Neuronal stem cell (in vitro differentiated cells): Measurements from ENCODE around the gene RAPGEF3.

Experiments used
- DNase-seq: peaks from one replicate; pipeline ENCODE4 v3.0.0-alpha.2; 2013; ENCODE audit warnings: low spot score
- H2AFZ ChIP-seq: one replicate; pipeline ENCODE4 v1.6.1; 2013; ENCODE audit warnings: mild to moderate bottlenecking, low read length, inconsistent platforms
- H2AK5ac ChIP-seq: 2 replicates; pipeline ENCODE4 v1.6.1; 2013; ENCODE audit warnings: low read depth, mild to moderate bottlenecking, inconsistent platforms, low read length, moderate library complexity, mixed read lengths
- H2BK120ac ChIP-seq: 2 replicates; pipeline ENCODE4 v1.6.1; 2013; ENCODE audit warnings: low read depth, mild to moderate bottlenecking, inconsistent platforms, low read length, moderate library complexity, mixed read lengths
- H2BK12ac ChIP-seq: one replicate; pipeline ENCODE4 v1.6.1; 2013; ENCODE audit warnings: low read length, inconsistent platforms
- H2BK15ac ChIP-seq: 2 replicates; pipeline ENCODE4 v1.6.1; 2013; ENCODE audit warnings: mild to moderate bottlenecking, low read length, inconsistent platforms, mixed read lengths
- H2BK5ac ChIP-seq: one replicate; pipeline ENCODE4 v1.6.1; 2013; ENCODE audit warnings: inconsistent platforms, mild to moderate bottlenecking, low read length, moderate library complexity
- H3K14ac ChIP-seq: one replicate; pipeline ENCODE4 v1.6.1; 2013; ENCODE audit warnings: low read length, inconsistent platforms
- H3K18ac ChIP-seq: 2 replicates; pipeline ENCODE4 v1.6.1; 2013; ENCODE audit warnings: low read length, inconsistent platforms
- H3K23ac ChIP-seq: 2 replicates; pipeline ENCODE4 v1.6.1; 2013; ENCODE audit warnings: low read depth, mild to moderate bottlenecking, mixed read lengths, low read length, inconsistent platforms; ENCODE audit not compliant: poor library complexity
- H3K27ac ChIP-seq: replicated peaks from 3 replicates; pipeline ENCODE4 v1.5.1; 2013; ENCODE audit warnings: low read length, inconsistent platforms
- H3K27me3 ChIP-seq, 3 experiments: 2 replicates each; pipeline ENCODE4 v1.6.1; 2013; ENCODE audit warnings: low read length in 3 of 3, mild to moderate bottlenecking in 2 of 3, inconsistent platforms in 1 of 3, low read depth in 1 of 3, mixed read lengths in 1 of 3, moderate library complexity in 1 of 3; ENCODE audit not compliant: control insufficient read depth in 3 of 3, insufficient read depth in 3 of 3
- H3K36me3 ChIP-seq, 2 donors: replicated peaks in 1 of 2; 2 replicates each; pipeline ENCODE4 v1.6.1; 2013; ENCODE audit warnings: low read length in 2 of 2; ENCODE audit not compliant: control insufficient read depth in 2 of 2, insufficient read depth in 2 of 2
- H3K4ac ChIP-seq: 2 replicates; pipeline ENCODE4 v1.6.1; 2013; ENCODE audit warnings: inconsistent platforms, mild to moderate bottlenecking, low read length, moderate library complexity
- H3K4me1 ChIP-seq, 2 donors: 1 replicate in 1 of 2; 2 replicates in 1 of 2; pipeline ENCODE4 v1.6.1; 2013; ENCODE audit warnings: low read length in 2 of 2, low read depth in 1 of 2; ENCODE audit not compliant: control insufficient read depth in 2 of 2, insufficient read depth in 1 of 2
- H3K4me2 ChIP-seq: one replicate; pipeline ENCODE4 v1.6.1; 2013; ENCODE audit warnings: mild to moderate bottlenecking, low read length, inconsistent platforms; ENCODE audit not compliant: insufficient read depth, poor library complexity, severe bottlenecking
- H3K4me3 ChIP-seq, 2 donors: 2 replicates each; pipeline ENCODE4 v1.5.1; 2013; ENCODE audit warnings: low read length in 2 of 2, mild to moderate bottlenecking in 2 of 2, inconsistent platforms in 1 of 2, moderate library complexity in 1 of 2
- H3K79me1 ChIP-seq: one replicate; pipeline ENCODE4 v1.6.1; 2013; ENCODE audit warnings: low read depth, mild to moderate bottlenecking, inconsistent platforms, low read length, moderate library complexity
- H3K9ac ChIP-seq: one replicate; pipeline ENCODE4 v1.6.1; 2013; ENCODE audit warnings: mild to moderate bottlenecking, low read depth, low read length, inconsistent platforms; ENCODE audit not compliant: poor library complexity
- H3K9me3 ChIP-seq, 2 donors: replicated peaks in 1 of 2; 2 replicates each; pipeline versions ENCODE3 to v1.6.1; 2013; ENCODE audit warnings: low read length in 2 of 2, mild to moderate bottlenecking in 2 of 2, inconsistent platforms in 1 of 2, low read depth in 1 of 2, mixed read lengths in 1 of 2, moderate library complexity in 1 of 2; ENCODE audit not compliant: control insufficient read depth in 2 of 2, insufficient read depth in 1 of 2
- H4K8ac ChIP-seq: one replicate; pipeline ENCODE4 v1.6.1; 2013; ENCODE audit warnings: low read depth, mild to moderate bottlenecking, inconsistent platforms, low read length, moderate library complexity
- H4K91ac ChIP-seq: one replicate; pipeline ENCODE4 v1.6.1; 2013; ENCODE audit warnings: low read length, low read depth, mild to moderate bottlenecking, inconsistent platforms; ENCODE audit not compliant: poor library complexity
- WGBS, 2 donors: extraction: QIAGEN DNeasy Blood & Tissue Kit; methylation state at CpG; one replicate each; pipeline ENCODE4 v1.1.7; 2013; ENCODE audit warnings: missing lambda C conversion rate in 2 of 2, mixed read lengths in 1 of 2; ENCODE audit not compliant: insufficient read length in 2 of 2, insufficient replicate concordance in 1 of 2; ENCODE audit errors: extremely low coverage in 2 of 2; 5-methylcytosine and 5-hydroxymethylcytosine counted together

The RAPGEF3 gene

DNA sequence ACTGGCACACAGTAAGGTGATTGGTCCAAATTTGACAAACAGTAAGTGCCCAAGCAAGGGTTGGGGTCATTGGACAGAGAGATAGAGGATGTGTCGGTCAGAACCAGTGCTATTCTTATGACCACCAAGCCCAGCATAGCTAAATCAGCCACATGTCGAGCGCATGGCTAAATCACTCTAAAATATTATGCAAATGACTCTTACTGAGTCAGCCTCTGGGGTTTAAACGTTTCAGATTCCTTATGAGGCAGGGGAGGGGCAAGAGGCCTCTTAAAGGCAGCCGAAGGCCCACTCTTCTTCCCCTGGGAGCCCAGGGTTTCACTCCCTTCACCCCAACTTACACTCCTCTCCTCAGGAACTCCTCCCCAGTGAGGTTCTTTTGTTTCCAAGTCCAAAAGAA, 32.8 kb downstream of the RAPGEF3 start:
- no peak overlapping the region for H4K8ac ChIP-seq
- H3K27ac ChIP-seq: no peak overlapping the region
- no peak overlapping the region for H3K18ac ChIP-seq
- DNase-seq: no peak
- H2BK12ac ChIP-seq: no peak overlapping the region
- H2AFZ ChIP-seq: no peak overlapping the region
- H2BK120ac ChIP-seq: no peak overlapping the region
- no peak overlapping the region for H3K14ac ChIP-seq
- no peak overlapping the region for H3K23ac ChIP-seq
- H3K79me1 ChIP-seq: no peaks in the 10 kb centered on the region
- H3K9me3 ChIP-seq: no peaks in the 10 kb centered on the region
- no peak overlapping the region for H4K91ac ChIP-seq
- WGBS, 2 donors: no CpG with 5 or more reads among the region's 5 CpGs
- H3K4me2 ChIP-seq: no peak overlapping the region
- H3K4ac ChIP-seq: no peak overlapping the region
- H2BK15ac ChIP-seq: no peak overlapping the region
- H3K4me1 ChIP-seq: no peaks in the 10 kb centered on the region
- no peak overlapping the region for H3K4me3 ChIP-seq
- no peak overlapping the region for H2AK5ac ChIP-seq
- H3K9ac ChIP-seq: no peak overlapping the region
- no peak overlapping the region for H2BK5ac ChIP-seq
- H3K27me3 ChIP-seq: no peaks in the 10 kb centered on the region
- no peaks in the 10 kb centered on the region for H3K36me3 ChIP-seq

DNA sequence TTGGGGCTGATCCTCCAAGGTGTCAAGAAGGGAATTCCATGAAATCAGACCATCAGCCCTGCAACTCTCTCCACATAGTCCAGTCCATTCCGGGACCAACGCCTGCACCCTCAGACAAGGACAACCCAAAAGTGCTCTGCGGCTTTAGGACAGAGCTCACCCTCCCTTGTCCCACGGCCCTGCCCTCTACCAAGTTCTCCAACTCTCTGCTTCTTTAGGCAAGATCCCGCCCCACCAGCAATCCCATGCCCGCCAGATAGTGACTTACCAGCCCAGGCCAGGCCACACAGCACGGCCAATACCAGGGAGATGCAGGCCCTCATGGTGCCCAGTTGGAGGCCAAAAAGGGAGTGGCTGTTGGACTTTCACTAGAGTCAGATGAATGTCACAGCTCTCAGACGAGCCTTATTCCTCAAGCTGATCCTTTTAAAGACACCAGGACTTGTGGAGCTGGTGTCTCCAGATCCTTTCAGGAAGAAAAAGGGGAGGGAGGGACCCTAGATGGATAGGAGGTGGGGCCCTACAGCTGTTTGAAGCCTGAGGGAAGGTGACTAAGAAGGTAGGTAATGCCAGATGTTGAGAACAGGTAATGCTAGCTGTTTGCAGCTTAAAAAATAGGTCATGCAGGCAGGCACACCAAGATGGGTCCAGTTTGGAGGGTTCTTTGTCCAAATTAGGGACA, 33.4 kb downstream of the RAPGEF3 start, which contains the start of gene ENDOU:
ENDOU (minus strand) TSS at position 400 of the 682 bp plus-strand sequence; CDS start at position 323, 77 bp downstream.
- Histone ChIP-seq H3K27ac (no peak within 1 kb of the TSS), H3K79me1 (no peaks in the 10 kb centered on the region), H3K36me3 (peaks cover 0 to 2% of the 10 kb centered on the region in 2 donors), H2BK120ac (no peak within 1 kb of the TSS), H3K4me1 (no peaks in the 10 kb centered on the region), H3K23ac (no peak within 1 kb of the TSS), H2AK5ac (no peak within 1 kb of the TSS), H4K91ac (no peak within 1 kb of the TSS), H3K18ac (no peak within 1 kb of the TSS), H4K8ac (no peak within 1 kb of the TSS), H2BK15ac (no peak within 1 kb of the TSS), H3K14ac (no peak within 1 kb of the TSS), H3K4ac (no peak within 1 kb of the TSS), H2BK5ac (no peak within 1 kb of the TSS), H3K9me3 (no peaks in the 10 kb centered on the region), H3K27me3 (no peaks in the 10 kb centered on the region), H2BK12ac (no peak within 1 kb of the TSS), H3K4me2 (no peak within 1 kb of the TSS), H2AFZ (no peak within 1 kb of the TSS), H3K4me3 (no peak within 1 kb of the TSS), H3K9ac (no peak within 1 kb of the TSS)
- WGBS, 2 donors: no CpG with 5 or more reads among the region's 8 CpGs
- DNase-seq: no peak

DNA sequence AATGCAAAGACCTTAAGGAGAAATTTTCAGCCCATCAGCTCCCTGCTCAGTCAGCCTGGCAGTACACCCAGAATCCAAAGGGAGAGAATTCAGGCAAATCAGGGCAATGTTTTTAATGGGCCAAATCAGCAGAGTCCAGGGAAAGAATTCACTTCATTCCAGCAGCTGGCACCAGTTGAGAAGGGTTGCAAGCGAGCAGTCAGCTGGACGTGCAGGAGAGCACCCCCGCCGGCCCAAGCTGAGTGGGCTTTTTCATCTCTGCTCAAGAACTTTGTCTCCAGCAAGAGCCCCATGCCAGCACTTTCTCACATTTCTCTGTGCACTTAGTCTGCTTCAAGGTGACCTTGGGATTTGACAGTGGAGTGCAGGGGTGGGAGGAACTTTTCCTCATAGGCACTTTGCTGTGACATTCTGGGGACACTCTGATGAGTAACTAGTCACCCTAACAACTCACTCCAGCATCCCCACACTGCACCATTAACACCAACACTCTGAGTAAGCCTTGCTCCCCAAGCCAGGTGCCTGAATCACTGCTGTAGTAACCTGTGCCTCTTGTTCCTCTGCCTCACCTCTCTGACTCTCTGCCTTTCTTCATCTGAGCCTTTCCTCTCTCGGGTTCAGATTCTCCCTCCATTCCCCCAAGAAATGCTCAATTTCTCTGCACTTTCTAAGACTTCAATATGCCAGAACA, 35.6 kb downstream of the RAPGEF3 start:
- Histone ChIP-seq H3K36me3 (peaks cover 0 to 5% of the 10 kb centered on the region in 2 donors), H3K18ac (no peak overlapping the region), H2BK15ac (no peak overlapping the region), H2BK120ac (no peak overlapping the region), H3K23ac (no peak overlapping the region), H3K4ac (no peak overlapping the region), H2BK12ac (no peak overlapping the region), H3K27ac (no peak overlapping the region), H3K9me3 (no peaks in the 10 kb centered on the region), H3K27me3 (no peaks in the 10 kb centered on the region), H2BK5ac (no peak overlapping the region), H3K4me2 (no peak overlapping the region), H2AFZ (no peak overlapping the region), H3K4me1 (no peaks in the 10 kb centered on the region), H3K9ac (no peak overlapping the region), H3K79me1 (no peaks in the 10 kb centered on the region), H2AK5ac (no peak overlapping the region), H4K8ac (no peak overlapping the region), H3K14ac (no peak overlapping the region), H4K91ac (no peak overlapping the region), H3K4me3 (no peak overlapping the region)
- no peak for DNase-seq
- no CpG with 5 or more reads among the region's 5 CpGs for WGBS, 2 donors

DNA sequence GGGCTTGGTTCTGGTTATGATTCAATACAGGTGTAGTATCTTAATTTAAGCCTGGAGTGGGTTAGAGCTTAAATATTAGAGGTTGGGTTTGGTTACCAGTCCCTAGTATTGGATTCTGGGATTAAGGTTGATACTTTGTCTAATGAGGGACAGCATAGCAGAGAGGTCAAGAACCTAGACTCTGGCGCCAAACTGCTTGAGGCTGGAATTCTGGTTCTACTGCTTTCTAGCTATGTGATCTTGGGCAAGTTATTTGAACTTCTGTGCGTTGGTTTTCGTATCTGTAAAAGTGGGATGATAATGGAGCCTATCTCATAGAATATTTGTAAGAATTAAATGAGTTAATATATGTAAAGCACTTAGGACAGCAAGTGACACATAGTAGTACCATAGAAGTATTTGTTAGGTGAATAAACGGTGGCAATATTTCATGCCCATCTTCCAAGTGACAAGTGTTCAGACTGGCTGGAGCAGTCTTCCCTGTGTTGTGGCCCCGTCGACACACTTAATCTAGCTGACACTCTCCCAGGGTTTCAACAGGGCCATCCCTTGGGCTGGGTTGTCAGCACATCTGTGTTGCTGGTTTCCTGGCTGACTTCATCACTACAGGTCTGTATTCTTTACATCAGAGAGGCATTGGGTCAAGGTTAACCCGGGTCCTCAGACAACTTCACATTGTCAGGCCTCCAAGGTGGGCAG, 36.4 kb downstream of the RAPGEF3 start:
- Histone ChIP-seq H2AK5ac (no peak overlapping the region), H3K14ac (no peak overlapping the region), H3K23ac (no peak overlapping the region), H3K9me3 (no peaks in the 10 kb centered on the region), H3K4me2 (no peak overlapping the region), H4K91ac (no peak overlapping the region), H2BK12ac (no peak overlapping the region), H3K36me3 (peaks cover 0 to 5% of the 10 kb centered on the region in 2 donors), H3K9ac (no peak overlapping the region), H3K18ac (no peak overlapping the region), H2BK15ac (no peak overlapping the region), H3K4me1 (peaks cover 1% of the 10 kb centered on the region in 2 donors), H3K4ac (no peak overlapping the region), H2AFZ (no peak overlapping the region), H4K8ac (no peak overlapping the region), H2BK5ac (no peak overlapping the region), H2BK120ac (no peak overlapping the region), H3K4me3 (no peak overlapping the region), H3K27ac (no peak overlapping the region), H3K27me3 (no peaks in the 10 kb centered on the region), H3K79me1 (no peaks in the 10 kb centered on the region)
- no peak for DNase-seq
- no CpG with 5 or more reads among the region's 7 CpGs for WGBS, 2 donors
